SU-DHL-6 (cell line): Measurements from ENCODE around the gene BCKDHB.

Experiments used
- H2AFZ ChIP-seq: fragments of 200-600 bp; sonication (generic); 2 replicates; pipeline ENCODE4 v1.6.1; 2014; ENCODE audit warnings: low read depth, mild to moderate bottlenecking, moderate library complexity, mixed read lengths, antibody characterized with exemption, low read length; ENCODE audit not compliant: severe bottlenecking
- H3F3A ChIP-seq: fragments of 200-600 bp; shearing (Covaris generic); 2 replicates; pipeline ENCODE4 v1.6.0; 2016; ENCODE audit warnings: antibody characterized with exemption, mild to moderate bottlenecking; ENCODE audit not compliant: insufficient read depth
- H3K27ac ChIP-seq: fragments of 200-600 bp; sonication (generic); 2 replicates; pipeline ENCODE4 v1.5.1; 2016; ENCODE audit warnings: low read depth, mild to moderate bottlenecking, low read length, moderate library complexity, mixed read lengths
- H3K27me3 ChIP-seq: fragments of 200-600 bp; sonication (generic), shearing (Covaris generic); 2 replicates; pipeline ENCODE4 v1.6.0; 2014; ENCODE audit warnings: mild to moderate bottlenecking, low read length
- H3K36me3 ChIP-seq: fragments of 200-600 bp; sonication (generic); 2 replicates; pipeline ENCODE4 v1.6.1; 2014; ENCODE audit warnings: mild to moderate bottlenecking, low read length, mixed read lengths
- H3K4me2 ChIP-seq: fragments of 300-600, 200-600 bp; shearing (Covaris generic), sonication (generic); 2 replicates; pipeline ENCODE4 v1.6.0; 2014; ENCODE audit warnings: low read length, low read depth, mild to moderate bottlenecking; ENCODE audit not compliant: poor library complexity, severe bottlenecking
- H3K4me3 ChIP-seq: fragments of 200-600 bp; sonication (generic); 2 replicates; pipeline ENCODE4 v1.5.1; 2014; ENCODE audit warnings: antibody characterized with exemption, low read length, mild to moderate bottlenecking, mixed read lengths; ENCODE audit not compliant: insufficient read depth, poor library complexity, severe bottlenecking
- H3K79me2 ChIP-seq: fragments of 200-600 bp; sonication (generic); 2 replicates; pipeline ENCODE4 v1.6.1; 2014; ENCODE audit warnings: mild to moderate bottlenecking, low read length, moderate library complexity; ENCODE audit not compliant: insufficient read depth
- H3K9ac ChIP-seq: fragments of 200-600 bp; sonication (generic); 2 replicates; pipeline ENCODE4 v1.7.0; 2014; ENCODE audit warnings: mild to moderate bottlenecking, low read length
- H3K9me2 ChIP-seq: fragments of 200-600 bp; sonication (generic); replicated peaks from 2 replicates; pipeline ENCODE4 v1.6.1; 2014; ENCODE audit warnings: low read length; ENCODE audit not compliant: insufficient read depth
- H3K9me3 ChIP-seq: fragments of 200-600 bp; sonication (generic); 2 replicates; pipeline ENCODE4 v1.6.1; 2014; ENCODE audit warnings: low read length, mixed read lengths; ENCODE audit not compliant: insufficient read depth
- H4K20me1 ChIP-seq: fragments of 200-600 bp; sonication (generic); 2 replicates; pipeline ENCODE4 v1.6.1; 2014; ENCODE audit warnings: low read depth, mild to moderate bottlenecking, antibody characterized with exemption, low read length, moderate library complexity, mixed read lengths
- EZH2phosphoT487 ChIP-seq: fragments of 200-600 bp; sonication (generic), shearing (Covaris generic); conservative IDR thresholded peaks from 2 replicates; pipeline ENCODE4 v1.6.1; 2018; ENCODE audit warnings: mild to moderate bottlenecking, antibody characterized with exemption, low read length, moderate library complexity, mixed read lengths
- TF ChIP-seq, protein P1 (sequence below): fragments of 200-600 bp; sonication (generic); IDR thresholded peaks from one replicate; pipeline ENCODE4 v1.5.1; 2017; ENCODE audit warnings: antibody characterized with exemption, mild to moderate bottlenecking, low read length, moderate library complexity; ENCODE audit not compliant: insufficient read depth, poor library complexity, severe bottlenecking

The BCKDHB gene

DNA sequence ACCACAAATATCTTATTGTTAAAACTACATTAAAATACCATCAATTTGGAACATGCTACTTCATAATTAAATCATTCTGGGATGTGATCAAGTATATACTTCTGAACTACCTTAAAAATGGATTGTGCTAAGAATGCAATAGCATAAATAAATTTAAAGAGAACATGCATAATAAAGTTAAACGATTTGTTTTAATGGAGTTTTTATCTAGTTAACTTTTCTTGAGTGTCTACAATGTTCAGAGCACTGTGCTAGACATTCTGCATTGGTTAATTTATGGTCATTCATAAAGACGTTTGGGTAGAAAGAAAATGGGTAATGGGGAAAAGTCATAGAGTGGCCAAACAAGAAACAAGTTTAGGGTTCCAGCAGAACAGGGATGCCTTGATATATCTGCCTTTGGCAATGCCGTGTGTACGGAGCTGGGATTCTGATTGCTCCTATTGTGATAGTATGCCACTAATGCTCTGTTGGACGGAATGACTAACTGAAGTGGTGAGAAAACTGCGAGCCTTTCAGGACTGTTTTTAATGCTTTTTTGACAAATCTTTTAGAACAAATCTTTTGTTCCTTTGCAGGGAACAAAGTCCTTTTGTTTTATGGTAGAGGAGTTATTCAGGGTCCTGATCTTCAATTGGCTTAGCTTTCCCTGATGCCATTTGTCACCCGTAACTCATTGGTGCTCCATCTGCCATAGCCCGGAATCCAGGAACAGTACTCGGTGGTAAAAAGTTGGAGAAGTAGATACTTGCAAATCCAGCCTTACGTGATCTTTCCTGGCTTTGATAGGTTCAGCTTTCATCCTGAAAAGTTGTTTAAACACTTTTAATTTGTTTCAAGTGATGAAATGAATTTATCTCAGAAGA, 162.6 kb downstream of the BCKDHB start:
- Histone ChIP-seq H3K27ac (no peak overlapping the region), H2AFZ (no peak overlapping the region), H3K79me2 (no peaks in the 10 kb centered on the region), H3F3A (no peaks in the 10 kb centered on the region), H3K4me3 (no peak overlapping the region), H3K9me2 (no peaks in the 10 kb centered on the region), H3K9ac (no peak overlapping the region), H4K20me1 (no peaks in the 10 kb centered on the region), H3K27me3 (no peaks in the 10 kb centered on the region), H3K9me3 (no peaks in the 10 kb centered on the region), H3K36me3 (peaks cover 3% of the 10 kb centered on the region; the same call in 1 of the 2 replicates), H3K4me2 (no peak overlapping the region)
- TF ChIP-seq, protein P1, sequence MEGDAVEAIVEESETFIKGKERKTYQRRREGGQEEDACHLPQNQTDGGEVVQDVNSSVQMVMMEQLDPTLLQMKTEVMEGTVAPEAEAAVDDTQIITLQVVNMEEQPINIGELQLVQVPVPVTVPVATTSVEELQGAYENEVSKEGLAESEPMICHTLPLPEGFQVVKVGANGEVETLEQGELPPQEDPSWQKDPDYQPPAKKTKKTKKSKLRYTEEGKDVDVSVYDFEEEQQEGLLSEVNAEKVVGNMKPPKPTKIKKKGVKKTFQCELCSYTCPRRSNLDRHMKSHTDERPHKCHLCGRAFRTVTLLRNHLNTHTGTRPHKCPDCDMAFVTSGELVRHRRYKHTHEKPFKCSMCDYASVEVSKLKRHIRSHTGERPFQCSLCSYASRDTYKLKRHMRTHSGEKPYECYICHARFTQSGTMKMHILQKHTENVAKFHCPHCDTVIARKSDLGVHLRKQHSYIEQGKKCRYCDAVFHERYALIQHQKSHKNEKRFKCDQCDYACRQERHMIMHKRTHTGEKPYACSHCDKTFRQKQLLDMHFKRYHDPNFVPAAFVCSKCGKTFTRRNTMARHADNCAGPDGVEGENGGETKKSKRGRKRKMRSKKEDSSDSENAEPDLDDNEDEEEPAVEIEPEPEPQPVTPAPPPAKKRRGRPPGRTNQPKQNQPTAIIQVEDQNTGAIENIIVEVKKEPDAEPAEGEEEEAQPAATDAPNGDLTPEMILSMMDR: no peak
- TF ChIP-seq EZH2phosphoT487: no peak

DNA sequence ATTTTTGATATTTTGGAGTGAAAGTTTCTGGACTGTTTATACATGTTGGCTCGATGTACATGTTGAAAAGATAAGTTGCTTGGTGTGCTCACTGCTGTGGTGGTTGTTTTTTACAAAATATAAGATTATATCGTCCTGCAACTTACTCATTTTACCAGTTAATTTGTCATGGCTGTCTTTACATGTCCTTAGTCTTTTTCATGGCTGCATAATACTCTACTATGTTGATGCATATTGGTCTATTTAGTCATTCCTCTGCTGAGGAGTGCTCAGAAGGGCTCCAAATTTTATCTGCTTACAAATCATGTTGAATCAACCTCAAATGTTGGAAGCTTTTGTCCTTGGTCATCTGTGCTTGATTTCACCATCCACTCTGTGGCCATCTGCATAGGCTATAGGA, 164.6 kb downstream of the BCKDHB start:
- TF ChIP-seq, protein P1: no peak
- TF ChIP-seq EZH2phosphoT487: no peak
- H3K9me2 ChIP-seq: no peaks in the 10 kb centered on the region
- H3K9ac ChIP-seq: no peak overlapping the region
- H3K27me3 ChIP-seq: no peaks in the 10 kb centered on the region
- no peak overlapping the region for H3K4me3 ChIP-seq
- H4K20me1 ChIP-seq: no peaks in the 10 kb centered on the region
- no peak overlapping the region for H3K4me2 ChIP-seq
- H3K27ac ChIP-seq: no peak overlapping the region
- H3K9me3 ChIP-seq: no peaks in the 10 kb centered on the region
- H3K36me3 ChIP-seq: peaks cover 3% of the 10 kb centered on the region; the same call in 1 of the 2 replicates
- no peaks in the 10 kb centered on the region for H3F3A ChIP-seq
- no peak overlapping the region for H2AFZ ChIP-seq
- H3K79me2 ChIP-seq: no peaks in the 10 kb centered on the region

DNA sequence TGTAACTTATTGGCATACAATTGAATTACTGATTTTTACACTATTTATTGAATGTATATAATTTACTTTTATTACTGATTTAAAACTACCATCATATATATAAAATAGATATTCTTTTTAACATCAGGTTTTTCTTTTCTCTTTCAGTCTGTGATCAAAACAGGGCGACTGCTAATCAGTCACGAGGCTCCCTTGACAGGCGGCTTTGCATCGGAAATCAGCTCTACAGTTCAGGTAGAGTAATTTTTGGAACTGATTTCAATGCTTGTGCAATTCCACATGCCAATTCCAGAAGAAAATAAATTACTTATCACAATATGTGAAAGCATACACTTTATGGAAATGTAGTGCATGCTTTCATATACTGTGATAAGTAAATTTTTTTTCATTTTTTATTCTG, 166.5 kb downstream of the BCKDHB start:
- Histone ChIP-seq H3K9ac (no peak overlapping the region), H3F3A (no peaks in the 10 kb centered on the region), H3K79me2 (no peaks in the 10 kb centered on the region), H3K9me2 (no peaks in the 10 kb centered on the region), H3K9me3 (no peaks in the 10 kb centered on the region), H3K36me3 (peaks cover 3% of the 10 kb centered on the region; the same call in 1 of the 2 replicates), H3K27me3 (no peaks in the 10 kb centered on the region), H4K20me1 (no peaks in the 10 kb centered on the region), H3K27ac (no peak overlapping the region), H3K4me3 (no peak overlapping the region), H2AFZ (no peak overlapping the region), H3K4me2 (no peak overlapping the region)
- TF ChIP-seq, protein P1: no peak
- TF ChIP-seq EZH2phosphoT487: no peak
